CD4-positive, alpha-beta T cell treated with Interleukin-4 for 1 hour (primary cell): ENCODE measurements around the gene HSPA12A.

Experiments used
- DNase-seq, 2 donors: peaks; one replicate each; pipeline ENCODE4 v3.0.0-alpha.2; 2020 to 2022

The HSPA12A gene

GRCh38 chr10:116690356-116691322, 51.7 kb downstream of the HSPA12A start:
- DNase-seq: no peak

DNA sequence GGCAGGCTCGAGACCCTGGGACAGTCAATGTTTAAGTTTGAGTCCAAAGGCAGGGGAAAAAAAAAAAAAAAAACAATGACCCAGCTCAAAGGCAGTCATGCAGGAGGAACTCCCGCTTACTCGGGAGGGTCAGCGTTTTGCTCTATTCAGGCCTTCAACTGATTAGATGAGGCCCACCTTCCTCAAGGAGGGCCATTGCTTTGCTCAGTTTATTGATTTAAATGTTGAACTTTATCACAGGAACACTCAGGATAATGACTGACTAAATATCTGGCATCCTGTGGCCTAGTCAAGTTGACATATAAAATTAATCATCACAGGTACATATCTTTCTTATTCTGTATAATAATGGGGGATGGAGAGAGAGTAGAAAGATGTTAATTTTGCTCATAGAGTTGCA, 52.6 kb downstream of the HSPA12A start:
- DNase-seq: no peak

GRCh38 chr10:116688741-116689495, 53.4 kb downstream of the HSPA12A start:
- DNase-seq: no peak

DNA sequence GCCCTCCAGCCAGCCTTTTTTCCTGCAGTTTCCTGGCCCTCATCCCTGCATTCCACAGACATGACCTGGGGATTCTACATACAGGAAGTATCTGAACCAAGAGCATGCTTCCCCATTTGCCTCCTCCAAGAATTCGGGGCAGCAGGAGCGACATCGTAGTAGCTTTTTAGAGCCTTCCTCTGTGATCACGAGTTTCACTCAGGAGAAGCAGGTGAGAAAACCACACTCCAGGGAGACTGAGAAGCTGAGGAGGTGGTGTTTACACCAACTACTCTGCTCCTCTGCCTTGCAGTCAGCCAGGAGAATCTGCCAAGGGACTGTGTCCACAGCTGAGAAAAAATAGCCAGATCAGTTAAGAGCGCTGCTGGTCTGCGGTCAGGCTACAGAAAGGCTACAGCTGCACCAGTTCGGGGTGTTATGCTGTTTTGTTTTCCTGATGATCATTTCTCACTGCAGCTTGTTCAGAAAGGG, 54.1 kb downstream of the HSPA12A start:
- DNase-seq: no peak

GRCh38 chr10:116687633-116688032, 54.7 kb downstream of the HSPA12A start:
- DNase-seq: no peak

DNA sequence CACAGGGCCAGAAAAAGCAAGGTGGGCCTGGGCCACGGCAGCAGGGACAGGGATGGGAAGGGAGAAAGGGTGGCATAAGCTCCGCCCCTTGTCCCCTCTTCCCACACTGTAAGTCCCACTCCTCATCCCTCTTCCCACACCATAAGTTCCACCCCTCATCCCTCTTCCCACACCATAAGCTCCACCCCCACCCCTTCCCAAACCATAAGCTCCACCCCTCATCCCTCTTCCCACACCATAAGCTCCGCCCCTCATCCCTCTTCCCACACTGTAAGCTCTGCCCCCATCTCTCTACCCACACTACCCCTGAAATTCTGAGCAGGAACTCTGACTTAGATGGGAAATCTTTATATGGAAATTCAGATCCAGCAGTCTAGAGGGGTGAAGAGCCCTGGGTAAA, 55.7 kb downstream of the HSPA12A start:
- DNase-seq: no peak

- DNase-seq: no peak
These were observed 56.6 kb downstream of the HSPA12A start for GRCh38 chr10:116685807-116686206.

DNA sequence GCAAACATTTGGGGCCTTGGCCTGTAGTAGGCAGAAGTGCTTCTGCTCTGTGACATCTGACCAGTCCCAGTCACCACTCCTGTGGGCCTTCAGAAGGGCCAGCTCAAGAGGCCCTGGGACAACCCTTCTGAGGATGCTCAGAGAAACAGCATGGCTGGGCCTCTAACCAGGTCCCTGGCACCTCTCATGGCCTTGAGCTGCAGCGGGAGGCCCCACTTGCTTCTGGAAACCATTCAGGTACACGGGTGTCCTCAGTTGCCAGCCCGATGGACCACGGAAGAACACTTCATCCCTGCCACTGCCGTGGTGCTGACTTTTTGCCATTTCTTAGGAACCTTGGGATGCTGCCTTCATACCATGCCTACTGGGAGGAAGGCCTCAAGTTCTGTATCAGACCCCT, 57.6 kb downstream of the HSPA12A start:
- DNase-seq: no peak

- no peak for DNase-seq
These were observed 58.5 kb downstream of the HSPA12A start for GRCh38 chr10:116683821-116684220.

DNA sequence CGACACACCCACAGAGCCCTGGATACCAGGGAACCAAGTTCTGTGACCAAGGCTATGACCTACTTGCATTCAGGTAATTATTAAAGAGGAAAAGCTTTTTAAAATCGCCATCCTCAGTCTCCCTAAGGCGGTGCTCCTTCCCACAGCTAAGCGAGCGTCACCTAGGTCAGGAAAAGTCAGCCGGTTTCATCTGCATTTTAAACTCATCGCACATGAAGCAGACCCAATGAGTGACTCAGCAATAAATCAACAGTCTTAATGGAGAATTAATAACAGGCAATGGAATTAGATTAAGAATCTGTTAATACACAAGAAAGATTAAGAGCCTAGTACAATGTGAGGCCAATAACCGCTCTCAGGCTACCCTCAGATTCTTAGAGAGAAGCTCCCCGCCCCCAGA, 59.2 kb downstream of the HSPA12A start:
- no peak for DNase-seq

DNA sequence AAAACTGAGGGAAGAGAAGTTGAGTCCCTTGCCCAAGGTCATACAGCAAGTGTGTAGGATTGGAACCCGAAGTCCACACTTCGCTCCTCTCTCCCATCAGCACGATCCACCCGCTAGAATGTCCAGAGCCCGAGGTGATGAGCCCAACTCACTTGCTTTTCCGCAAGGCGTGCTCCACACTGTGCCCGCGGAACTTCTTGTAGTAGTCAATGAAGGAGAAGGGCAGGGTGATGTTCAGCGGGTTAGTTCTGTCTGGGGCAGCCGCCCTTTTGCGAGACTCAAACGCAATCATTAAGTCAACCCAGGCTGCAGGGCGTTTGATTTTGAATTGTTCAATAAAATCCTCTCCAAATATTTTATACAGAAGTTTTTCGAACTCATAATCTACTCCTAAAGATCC, 63.0 kb downstream of the HSPA12A start:
- DNase-seq: no peak

GRCh38 chr10:116676633-116677032, 65.7 kb downstream of the HSPA12A start:
- no peak for DNase-seq

- no peak for DNase-seq
These were observed 66.2 kb downstream of the HSPA12A start for GRCh38 chr10:116676118-116676517.

- no peak for DNase-seq
These were observed 67.4 kb downstream of the HSPA12A start for GRCh38 chr10:116674901-116675423.

- DNase-seq: no peak
These were observed 68.5 kb downstream of the HSPA12A start for GRCh38 chr10:116673866-116674265.

- no peak for DNase-seq
These were observed 69.5 kb downstream of the HSPA12A start for GRCh38 chr10:116672891-116673290.

- no peak for DNase-seq
These were observed 71.0 kb downstream of the HSPA12A start for GRCh38 chr10:116671274-116671926.

DNA sequence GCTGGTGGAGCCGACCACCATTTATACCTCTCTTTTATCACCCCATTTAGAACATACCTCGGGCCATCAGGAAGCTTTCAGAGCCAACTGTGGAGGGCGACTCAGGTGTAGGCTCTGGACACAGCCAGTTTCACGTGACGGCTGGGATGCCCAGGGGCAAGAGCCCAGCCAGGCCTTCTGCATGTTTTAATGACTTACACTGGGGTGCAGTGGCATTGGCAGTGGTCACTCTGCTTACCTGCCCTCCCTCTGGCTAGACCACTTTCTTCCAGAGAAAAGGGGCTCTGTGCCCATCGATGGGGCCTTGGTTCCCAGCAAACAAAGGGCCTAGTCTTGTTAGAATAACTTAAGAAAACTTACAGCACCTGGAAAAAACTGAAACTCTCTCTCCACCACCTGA, 71.7 kb downstream of the HSPA12A start:
- DNase-seq: no peak

GRCh38 chr10:116669832-116670644, 72.3 kb downstream of the HSPA12A start:
- DNase-seq: no peak

- DNase-seq: no peak
These were observed 73.3 kb downstream of the HSPA12A start for GRCh38 chr10:116669080-116669479.

- DNase-seq: no peak
These were observed 73.9 kb downstream of the HSPA12A start for GRCh38 chr10:116668446-116668845.

GRCh38 chr10:116668018-116668417, 74.3 kb downstream of the HSPA12A start:
- DNase-seq: no peak
